CD14-positive monocyte (primary cell): ENCODE results near the gene SPI1. TPM values are rescaled to one million over a fixed set of nuclear protein-coding genes. Genes with fewer than 3 reads are reported as not detected.
A peak's percentile ranks its signal among the peaks of the same experiment; 100 is the strongest.

Experiments used
- DNase-seq, 3 donors: peaks; one replicate each; pipeline ENCODE4 v3.0.0-alpha.2; 2011 to 2022
- H2AFZ ChIP-seq: 2 replicates; pipeline ENCODE4 v1.6.0; 2012; ENCODE audit warnings: mild to moderate bottlenecking, low read depth, low read length, inconsistent platforms; ENCODE audit not compliant: insufficient read depth, poor library complexity, severe bottlenecking
- H3K27ac ChIP-seq, 2 donors: 1 replicate in 1 of 2; 2 replicates in 1 of 2; pipeline ENCODE4 v1.5.1; 2012 to 2013; ENCODE audit warnings: low read length in 2 of 2, control low read depth in 1 of 2, inconsistent platforms in 1 of 2, low read depth in 1 of 2, mild to moderate bottlenecking in 1 of 2
- H3K27me3 ChIP-seq, 2 donors: one replicate each; pipeline versions ENCODE4 v1.6.0 to v1.6.1; 2011 to 2013; ENCODE audit warnings: low read length in 2 of 2; ENCODE audit not compliant: control insufficient read depth in 2 of 2, insufficient read depth in 2 of 2
- H3K36me3 ChIP-seq, 2 donors: replicated peaks in 1 of 2; 1 replicate in 1 of 2; 2 replicates in 1 of 2; pipeline versions ENCODE4 v1.5.1 to v1.6.1; 2012 to 2013; ENCODE audit warnings: low read length in 2 of 2, control low read depth in 1 of 2, inconsistent platforms in 1 of 2, mild to moderate bottlenecking in 1 of 2; ENCODE audit not compliant: insufficient read depth in 2 of 2, control insufficient read depth in 1 of 2
- H3K4me1 ChIP-seq, 2 donors: 1 replicate in 1 of 2; 2 replicates in 1 of 2; pipeline versions ENCODE4 v1.5.1 to v1.6.1; 2012 to 2013; ENCODE audit warnings: low read length in 2 of 2, control low read depth in 1 of 2, inconsistent platforms in 1 of 2, mild to moderate bottlenecking in 1 of 2, moderate library complexity in 1 of 2; ENCODE audit not compliant: insufficient read depth in 2 of 2, control insufficient read depth in 1 of 2
- H3K4me2 ChIP-seq: replicated peaks from 2 replicates; pipeline ENCODE3; 2012; ENCODE audit warnings: low read length, moderate library complexity, mild to moderate bottlenecking; ENCODE audit not compliant: poor library complexity, severe bottlenecking; ENCODE audit errors: extremely low read depth
- H3K4me3 ChIP-seq, 3 experiments: fragments of 200-600 bp in 1 of 3; sonication (generic) in 1 of 3; replicated peaks in 1 of 3; 1 replicate in 2 of 3; 2 replicates in 1 of 3; pipeline ENCODE4 v1.5.1; 2011 to 2013; ENCODE audit warnings: low read length in 3 of 3, mild to moderate bottlenecking in 3 of 3, control low read depth in 2 of 3, low read depth in 2 of 3, inconsistent platforms in 1 of 3, moderate library complexity in 1 of 3
- H3K79me2 ChIP-seq: 2 replicates; pipeline ENCODE4 v1.6.0; 2012; ENCODE audit warnings: mild to moderate bottlenecking, control low read depth, inconsistent platforms, low read length, moderate library complexity; ENCODE audit not compliant: insufficient read depth
- H3K9ac ChIP-seq: 2 replicates; pipeline ENCODE4 v1.6.0; 2017; ENCODE audit warnings: low read length, mild to moderate bottlenecking; ENCODE audit not compliant: insufficient read depth, poor library complexity, severe bottlenecking
- H3K9me3 ChIP-seq, 2 donors: replicated peaks in 1 of 2; 1 replicate in 1 of 2; 2 replicates in 1 of 2; pipeline versions ENCODE4 v1.5.1 to v1.6.1; 2012 to 2013; ENCODE audit warnings: low read length in 2 of 2, control low read depth in 1 of 2; ENCODE audit not compliant: control insufficient read depth in 1 of 2, insufficient read depth in 1 of 2
- H4K20me1 ChIP-seq: 2 replicates; pipeline ENCODE4 v1.6.0; 2012; ENCODE audit warnings: mild to moderate bottlenecking, low read length, control low read depth, moderate library complexity; ENCODE audit not compliant: insufficient read depth
- H3K27ac Mint-ChIP-seq, 7 donors: one replicate each; pipeline ENCODE4 v1.8.0; 2020; ENCODE audit warnings: mild to moderate bottlenecking in 7 of 7, mixed read lengths in 7 of 7, moderate library complexity in 6 of 7, inconsistent platforms in 2 of 7
- H3K27me3 Mint-ChIP-seq, 3 donors: one replicate each; pipeline ENCODE4 v1.8.0; 2021 to 2022; ENCODE audit warnings: low read depth in 3 of 3, mild to moderate bottlenecking in 3 of 3, mixed read lengths in 3 of 3, moderate library complexity in 3 of 3, inconsistent platforms in 1 of 3
- H3K36me3 Mint-ChIP-seq, 2 donors: one replicate each; pipeline ENCODE4 v1.8.0; 2020; ENCODE audit warnings: mixed read lengths in 2 of 2, inconsistent platforms in 1 of 2, mild to moderate bottlenecking in 1 of 2
- H3K4me1 Mint-ChIP-seq: one replicate; pipeline ENCODE4 v1.8.0; 2020; ENCODE audit warnings: mild to moderate bottlenecking, mixed read lengths
- H3K4me3 Mint-ChIP-seq, 2 donors: one replicate each; pipeline ENCODE4 v1.8.0; 2020; ENCODE audit warnings: mild to moderate bottlenecking in 2 of 2, mixed read lengths in 2 of 2, moderate library complexity in 1 of 2
- H3K9me3 Mint-ChIP-seq, 7 donors: one replicate each; pipeline ENCODE4 v1.8.0; 2020 to 2022; ENCODE audit warnings: mixed read lengths in 7 of 7, mild to moderate bottlenecking in 6 of 7, moderate library complexity in 6 of 7, inconsistent platforms in 2 of 7
- WGBS: methylation state at CpG from one replicate; pipeline ENCODE4 v1.1.5; 2013; ENCODE audit warnings: missing lambda C conversion rate; ENCODE audit not compliant: insufficient coverage; 5-methylcytosine and 5-hydroxymethylcytosine counted together
- intact Hi-C, 2 donors: fragments of 100-400 bp; cut with micrococcal nuclease; formaldehyde crosslinking; loops; one replicate each; pipeline versions ENCODE4 v1.15.0 to v1.15.1; 2023
- polyA plus RNA-seq, 3 donors: library from polyadenylated mRNA; depleted of rRNA in 1 of 3; unstranded in 2 of 3; stranded (reverse) in 1 of 3; fragments of 300-500 nt in 2 of 3; fragments of >200 nt in 1 of 3; fragmentation: Illumina TruSeq in 2 of 3; gene quantifications; 1 replicate in 2 of 3; 2 replicates in 1 of 3; pipeline ENCODE4 v1.2.3, GENCODE V29; 2012 to 2021
- TF ChIP-seq, protein P1 (sequence below): fragments of 200-600 bp; IDR thresholded peaks from one replicate; pipeline ENCODE4 v1.8.0; 2022; ENCODE audit warnings: antibody characterized with exemption, mild to moderate bottlenecking

The SPI1 gene
- polyA plus RNA-seq, 3 donors = 156 to 914 (median 223) TPM

DNA sequence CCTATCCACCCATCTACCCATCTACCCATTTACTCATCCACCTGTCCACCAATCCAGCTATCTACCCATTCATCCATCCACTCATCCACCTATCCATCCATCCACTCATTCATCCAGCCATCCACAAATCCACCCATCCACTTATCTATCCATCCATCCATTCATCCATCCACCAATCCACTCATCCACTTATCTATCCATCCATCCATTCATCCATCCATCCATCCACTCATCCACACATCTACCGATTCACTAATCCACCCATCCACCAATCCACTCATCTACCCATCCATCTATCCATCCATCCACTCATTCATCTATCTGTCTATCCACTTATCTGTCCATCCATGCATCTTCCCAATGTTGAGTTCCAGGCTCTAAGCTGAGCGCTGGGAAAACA, 1.7 kb upstream of the SPI1 start:
- Histone ChIP-seq H3K9ac (no peak overlapping the region), H3K27ac (peak overlapping the region in 1 of 2 donors; percentile 15), H3K27me3 (no peaks in the 10 kb centered on the region), H3K36me3 (peaks cover 32 to 50% of the 10 kb centered on the region in 2 donors), H3K79me2 (peaks cover 85% of the 10 kb centered on the region), H3K4me3 (no peak overlapping the region), H2AFZ (no peak overlapping the region), H4K20me1 (peaks cover 17% of the 10 kb centered on the region), H3K4me2 (no peak overlapping the region), H3K9me3 (no peaks in the 10 kb centered on the region), H3K4me1 (peaks cover 38 to 69% of the 10 kb centered on the region in 2 donors)
- intact Hi-C loops = no loop called here
- DNase-seq = no peak
- peaks cover 43 to 66% of the 10 kb centered on the region in 2 donors for H3K36me3 Mint-ChIP-seq
- H3K4me3 Mint-ChIP-seq = no peak overlapping the region
- H3K27ac Mint-ChIP-seq = no peak overlapping the region
- WGBS = 94% methylated on average over 2 of the region's 2 CpGs
- peaks cover 0 to 5% (median 0%) of the 10 kb centered on the region in 7 donors for H3K9me3 Mint-ChIP-seq
- no peaks in the 10 kb centered on the region for H3K27me3 Mint-ChIP-seq
- TF ChIP-seq, protein P1, sequence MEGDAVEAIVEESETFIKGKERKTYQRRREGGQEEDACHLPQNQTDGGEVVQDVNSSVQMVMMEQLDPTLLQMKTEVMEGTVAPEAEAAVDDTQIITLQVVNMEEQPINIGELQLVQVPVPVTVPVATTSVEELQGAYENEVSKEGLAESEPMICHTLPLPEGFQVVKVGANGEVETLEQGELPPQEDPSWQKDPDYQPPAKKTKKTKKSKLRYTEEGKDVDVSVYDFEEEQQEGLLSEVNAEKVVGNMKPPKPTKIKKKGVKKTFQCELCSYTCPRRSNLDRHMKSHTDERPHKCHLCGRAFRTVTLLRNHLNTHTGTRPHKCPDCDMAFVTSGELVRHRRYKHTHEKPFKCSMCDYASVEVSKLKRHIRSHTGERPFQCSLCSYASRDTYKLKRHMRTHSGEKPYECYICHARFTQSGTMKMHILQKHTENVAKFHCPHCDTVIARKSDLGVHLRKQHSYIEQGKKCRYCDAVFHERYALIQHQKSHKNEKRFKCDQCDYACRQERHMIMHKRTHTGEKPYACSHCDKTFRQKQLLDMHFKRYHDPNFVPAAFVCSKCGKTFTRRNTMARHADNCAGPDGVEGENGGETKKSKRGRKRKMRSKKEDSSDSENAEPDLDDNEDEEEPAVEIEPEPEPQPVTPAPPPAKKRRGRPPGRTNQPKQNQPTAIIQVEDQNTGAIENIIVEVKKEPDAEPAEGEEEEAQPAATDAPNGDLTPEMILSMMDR = no peak
- peaks cover 32% of the 10 kb centered on the region for H3K4me1 Mint-ChIP-seq

- H2AFZ ChIP-seq = no peak overlapping the region
- Mint-ChIP-seq H3K4me1 (peaks cover 39% of the 10 kb centered on the region), H3K4me3 (no peak overlapping the region), H3K27ac (no peak overlapping the region), H3K27me3 (no peaks in the 10 kb centered on the region), H3K9me3 (peaks cover 0 to 5% (median 0%) of the 10 kb centered on the region in 7 donors), H3K36me3 (peaks cover 49 to 66% of the 10 kb centered on the region in 2 donors)
- peak overlapping the region in 1 of 2 donors; percentile 97 for H3K27ac ChIP-seq
- H3K4me2 ChIP-seq = peak overlapping the region; percentile 97
- peaks cover 46 to 76% of the 10 kb centered on the region in 2 donors for H3K4me1 ChIP-seq
- no peaks in the 10 kb centered on the region for H3K9me3 ChIP-seq
- no peak for DNase-seq
- TF ChIP-seq, protein P1 = no peak
- H3K27me3 ChIP-seq = no peaks in the 10 kb centered on the region
- H3K79me2 ChIP-seq = peaks cover 85% of the 10 kb centered on the region
- intact Hi-C loops = no loop called here
- H3K4me3 ChIP-seq = peak overlapping the region in 1 of 3 experiments; percentile 99
- WGBS = 96% methylated on average over 2 of the region's 2 CpGs
- peaks cover 24% of the 10 kb centered on the region for H4K20me1 ChIP-seq
- peaks cover 40 to 57% of the 10 kb centered on the region in 2 donors for H3K36me3 ChIP-seq
- no peak overlapping the region for H3K9ac ChIP-seq
Observed at GRCh38 chr11:47379317-47379716, 970 bp upstream of the SPI1 start.
